ENCODE data around the gene OSBPL7.

OSBPL7 gene

DNA sequence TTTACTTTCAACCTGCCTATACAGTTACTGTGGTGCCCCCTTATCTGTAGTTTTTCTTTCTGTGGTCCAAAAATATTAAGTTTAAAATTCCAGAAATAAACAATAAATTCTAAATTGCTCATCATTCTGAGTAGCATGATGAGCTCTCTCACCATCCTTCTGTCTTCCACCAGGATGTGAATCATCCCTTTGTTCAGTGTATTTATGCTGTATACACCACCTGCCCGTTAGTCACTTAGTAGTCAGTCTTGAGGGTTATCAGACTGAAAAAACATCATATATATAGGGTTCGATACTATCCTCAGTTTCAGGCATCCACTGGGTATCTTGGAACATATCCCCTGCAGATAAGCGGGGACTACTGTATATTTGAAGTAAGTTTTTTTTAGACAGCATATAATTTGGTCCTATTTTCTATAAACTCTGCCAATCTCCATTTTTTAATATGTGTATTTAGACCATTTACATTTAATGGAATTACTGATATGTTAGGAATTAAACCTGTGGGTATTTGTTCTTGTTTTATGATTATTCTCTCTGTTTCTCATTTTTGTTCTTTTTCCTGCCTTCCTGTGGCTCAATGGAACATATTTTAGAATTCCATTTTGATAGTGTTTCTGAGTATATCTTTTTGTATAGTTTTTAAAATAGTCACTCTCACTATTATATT, 57.5 kb downstream of the OSBPL7 start:
- no peak for DNase-seq (ENCODE audit: low read depth)

DNA sequence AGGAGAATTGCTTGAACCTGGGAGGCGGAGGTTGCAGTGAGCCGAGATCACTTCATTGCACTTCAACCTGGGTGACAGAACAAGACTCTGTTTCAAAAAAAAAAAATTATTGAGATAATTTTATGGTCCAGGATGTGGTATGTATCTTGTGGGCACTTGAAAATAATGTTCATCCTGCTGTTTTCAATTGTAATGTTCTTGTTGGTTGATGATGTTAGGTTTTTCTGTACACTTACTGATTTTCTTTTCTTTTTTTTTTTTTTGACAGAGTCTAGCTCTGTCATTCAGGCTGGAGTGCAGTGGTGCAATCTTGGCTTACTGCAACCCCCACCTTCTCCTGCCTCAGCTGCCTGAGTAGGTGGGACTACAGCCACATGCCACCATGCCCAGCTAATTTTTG, 58.9 kb downstream of the OSBPL7 start:
- DNase-seq (ENCODE audit: low read depth), result no peak

DNA sequence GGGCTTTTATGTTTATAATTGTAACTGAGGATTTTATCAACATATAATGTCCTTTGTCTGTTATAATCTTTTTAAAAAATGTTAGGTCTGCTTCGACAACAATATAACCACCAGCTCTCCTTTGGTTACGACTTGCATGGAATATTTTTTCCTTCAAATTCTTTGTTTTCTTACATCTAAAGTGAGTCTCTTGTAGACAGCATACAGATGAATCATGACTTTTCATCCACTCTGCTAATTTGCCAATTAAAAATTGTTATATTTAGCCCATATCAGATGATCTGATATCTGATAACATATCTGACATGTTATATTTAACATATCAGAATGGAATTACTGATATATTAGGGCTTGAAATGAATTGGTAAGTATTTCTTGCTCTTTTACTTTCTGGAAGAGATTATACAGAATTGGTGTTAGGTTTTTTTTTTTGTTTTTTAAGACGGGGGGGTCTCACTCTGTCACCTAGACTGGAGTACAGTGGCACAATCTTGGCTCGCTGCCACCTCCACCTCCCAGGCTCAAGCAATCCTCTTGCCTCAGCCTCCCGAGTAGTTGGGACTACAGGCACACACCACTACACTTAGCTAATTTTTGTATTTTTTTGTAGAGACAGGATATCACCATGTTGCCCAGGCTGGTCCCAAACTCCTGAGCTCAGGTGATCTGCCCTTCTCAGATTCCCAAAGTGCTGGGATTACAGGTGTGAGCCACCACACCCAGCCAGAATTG, 61.0 kb downstream of the OSBPL7 start:
- no peak for DNase-seq (ENCODE audit: low read depth)

DNA sequence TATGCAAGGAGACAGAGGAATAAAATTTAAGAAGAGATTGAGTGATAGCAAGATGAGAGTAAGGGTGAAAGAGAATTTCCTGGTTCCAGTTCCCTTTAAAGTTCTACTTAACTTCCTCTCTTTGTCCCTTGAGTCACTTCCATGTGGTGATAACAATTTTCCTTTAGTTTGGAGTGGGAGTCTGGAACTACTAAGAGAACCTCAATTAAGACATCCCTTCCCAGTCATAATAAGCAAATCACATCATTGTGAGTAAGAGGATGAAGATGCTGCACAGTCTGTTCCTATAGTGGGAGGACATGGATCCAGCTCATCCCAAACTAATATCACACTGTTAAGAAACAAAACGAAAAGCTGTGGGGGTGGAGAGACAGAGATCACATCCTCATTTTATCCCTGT, 64.2 kb downstream of the OSBPL7 start:
- no peak for DNase-seq (ENCODE audit: low read depth)
